D721Med (cell line): ENCODE results near the gene CACNA1G.

ENCODE experiments used
- DNase-seq: peaks from one replicate; pipeline ENCODE4 v3.0.0; 2011; ENCODE audit warnings: low spot score; ENCODE audit not compliant: insufficient read length
- FAIRE-seq: peaks from 2 replicates; lab custom pipeline; 2011; peaks lifted over from hg19 to GRCh38; lab: Jason Lieb, UNC
- TF ChIP-seq, protein P1 (sequence below): IDR thresholded peaks from 2 replicates; pipeline ENCODE4 v1.5.1; 2012; ENCODE audit warnings: mild to moderate bottlenecking, control low read depth; ENCODE audit not compliant: insufficient read depth; ENCODE audit errors: missing control alignments

CACNA1G gene

DNA sequence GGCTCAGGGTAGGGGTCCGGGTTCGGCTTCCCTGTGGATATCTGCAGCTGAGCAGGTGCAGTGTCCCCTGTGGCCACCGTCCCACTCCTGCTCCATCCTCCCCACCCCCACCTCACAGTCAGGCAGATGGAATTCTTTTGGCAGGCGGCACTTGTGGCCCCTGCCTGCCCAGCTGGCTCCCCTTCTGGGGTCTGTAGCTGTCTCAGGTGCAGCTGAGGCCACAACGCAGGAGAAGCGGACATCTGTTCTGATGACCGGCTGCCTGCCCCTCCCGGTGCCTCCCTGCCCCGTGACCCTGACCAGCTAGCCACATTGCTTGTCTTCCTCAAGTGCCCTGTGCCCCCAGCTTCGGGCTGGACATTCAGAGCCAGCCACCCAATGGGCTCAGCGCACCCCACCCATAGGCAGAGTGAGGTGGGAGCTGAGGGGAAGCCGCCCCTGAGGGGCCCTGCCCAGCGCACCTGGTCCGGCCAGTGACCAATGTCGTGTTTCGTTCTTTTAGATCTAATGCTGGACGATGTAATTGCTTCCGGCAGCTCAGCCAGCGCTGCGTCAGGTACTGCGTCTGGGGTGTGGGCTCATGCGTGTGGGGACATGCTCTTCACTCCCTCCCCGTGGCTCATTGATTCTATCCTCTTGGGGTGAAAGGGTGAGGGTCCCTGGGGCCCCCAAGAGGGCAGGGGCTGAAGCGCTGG lies 49.0 kb downstream of the CACNA1G start:
- TF ChIP-seq, protein P1, sequence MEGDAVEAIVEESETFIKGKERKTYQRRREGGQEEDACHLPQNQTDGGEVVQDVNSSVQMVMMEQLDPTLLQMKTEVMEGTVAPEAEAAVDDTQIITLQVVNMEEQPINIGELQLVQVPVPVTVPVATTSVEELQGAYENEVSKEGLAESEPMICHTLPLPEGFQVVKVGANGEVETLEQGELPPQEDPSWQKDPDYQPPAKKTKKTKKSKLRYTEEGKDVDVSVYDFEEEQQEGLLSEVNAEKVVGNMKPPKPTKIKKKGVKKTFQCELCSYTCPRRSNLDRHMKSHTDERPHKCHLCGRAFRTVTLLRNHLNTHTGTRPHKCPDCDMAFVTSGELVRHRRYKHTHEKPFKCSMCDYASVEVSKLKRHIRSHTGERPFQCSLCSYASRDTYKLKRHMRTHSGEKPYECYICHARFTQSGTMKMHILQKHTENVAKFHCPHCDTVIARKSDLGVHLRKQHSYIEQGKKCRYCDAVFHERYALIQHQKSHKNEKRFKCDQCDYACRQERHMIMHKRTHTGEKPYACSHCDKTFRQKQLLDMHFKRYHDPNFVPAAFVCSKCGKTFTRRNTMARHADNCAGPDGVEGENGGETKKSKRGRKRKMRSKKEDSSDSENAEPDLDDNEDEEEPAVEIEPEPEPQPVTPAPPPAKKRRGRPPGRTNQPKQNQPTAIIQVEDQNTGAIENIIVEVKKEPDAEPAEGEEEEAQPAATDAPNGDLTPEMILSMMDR: no peak
- FAIRE-seq (no peak), DNase-seq (no peak)

DNA sequence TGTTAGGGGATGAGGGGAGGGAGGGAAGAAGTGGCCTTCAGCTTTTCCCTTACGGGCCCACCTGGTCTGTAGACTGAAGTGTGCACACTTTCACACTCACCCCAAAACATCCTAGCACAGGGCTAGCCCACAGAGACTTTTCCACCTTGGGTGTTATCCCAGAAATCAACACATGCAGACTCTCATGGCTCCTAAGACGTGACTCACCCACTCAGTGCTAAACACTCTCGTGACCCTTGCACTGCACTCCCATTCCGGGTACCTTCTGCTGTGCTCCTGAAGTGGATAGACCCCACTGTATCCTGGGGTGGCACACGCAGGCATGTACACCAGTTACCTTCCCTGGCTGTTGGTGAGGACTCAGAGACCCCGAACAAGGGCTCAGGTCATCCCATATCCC lies 51.1 kb downstream of the CACNA1G start:
- FAIRE-seq: no peak
- DNase-seq: no peak

DNA sequence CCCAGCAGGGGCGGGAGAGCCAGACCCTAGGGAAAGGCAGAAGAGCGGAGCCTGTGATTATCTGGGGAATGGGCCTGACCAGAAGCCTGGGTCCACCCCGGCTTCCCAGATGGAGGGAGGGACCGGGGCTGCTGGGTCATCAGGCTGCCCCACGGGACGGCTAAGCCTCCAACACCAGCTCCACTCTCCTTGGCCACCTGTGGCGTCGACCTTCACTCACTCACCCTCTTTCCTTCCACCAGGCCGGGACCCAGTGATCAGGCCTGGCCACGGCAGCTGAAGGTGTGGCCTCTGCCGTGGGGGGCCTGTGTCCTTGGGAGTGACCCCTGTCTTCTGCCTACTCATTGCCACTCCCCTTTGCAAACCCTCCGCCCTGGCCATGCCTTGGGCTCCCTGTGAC lies 51.8 kb downstream of the CACNA1G start:
- TF ChIP-seq, protein P1: no peak
- FAIRE-seq (no peak), DNase-seq (no peak)

More for the DNA sequence above, 51.1 kb downstream of the CACNA1G start:
- TF ChIP-seq, protein P1: no peak

DNA sequence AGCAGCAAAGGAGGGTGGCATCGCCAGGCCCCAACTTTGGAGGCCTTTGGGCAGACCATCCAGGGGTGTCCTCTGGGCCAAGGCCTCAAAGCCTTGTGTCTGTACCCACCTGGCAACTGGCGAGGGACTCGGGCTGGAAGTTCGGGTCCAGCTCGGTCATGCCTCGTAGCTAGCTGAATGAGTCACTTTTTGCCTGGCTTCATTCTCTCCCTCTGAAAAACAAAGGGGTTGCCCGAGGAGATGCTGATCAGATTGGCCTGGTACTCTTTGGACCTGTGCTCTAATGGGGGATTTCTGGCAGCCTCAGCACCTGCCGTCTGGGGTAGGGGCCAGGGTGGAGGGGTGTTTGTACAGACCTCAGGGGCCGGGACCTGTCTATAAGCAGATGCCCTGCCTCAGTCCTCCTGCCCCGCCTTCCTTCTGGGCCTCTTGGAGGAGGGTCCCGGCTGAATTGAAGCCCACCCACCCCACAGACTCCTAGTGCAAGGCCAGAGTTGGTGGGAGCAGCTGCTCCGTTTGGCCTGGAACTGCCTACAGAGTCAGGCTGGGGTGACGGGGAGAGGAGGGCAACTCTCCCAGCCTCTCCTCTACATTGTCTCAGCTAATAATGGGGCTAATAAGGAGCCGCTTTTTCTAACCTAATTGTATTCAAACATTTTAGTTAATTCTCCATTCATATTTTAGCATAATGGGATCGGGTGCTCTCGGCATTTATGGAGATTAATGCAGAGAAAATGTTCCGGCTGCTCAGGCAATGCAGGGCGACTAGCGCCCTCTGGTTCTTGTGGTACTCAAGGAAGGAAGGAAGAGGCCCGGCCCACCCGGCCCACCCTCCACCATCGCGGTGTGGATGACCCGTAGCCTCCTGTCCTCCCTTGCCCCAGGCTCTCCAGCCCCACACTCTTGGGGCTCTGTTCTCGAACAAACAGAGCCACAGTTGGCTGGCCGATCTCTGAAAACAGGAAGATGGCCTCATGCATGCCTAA lies 52.8 kb downstream of the CACNA1G start:
- TF ChIP-seq, protein P1: peak; percentile 63
- DNase-seq (no peak), FAIRE-seq (no peak)

DNA sequence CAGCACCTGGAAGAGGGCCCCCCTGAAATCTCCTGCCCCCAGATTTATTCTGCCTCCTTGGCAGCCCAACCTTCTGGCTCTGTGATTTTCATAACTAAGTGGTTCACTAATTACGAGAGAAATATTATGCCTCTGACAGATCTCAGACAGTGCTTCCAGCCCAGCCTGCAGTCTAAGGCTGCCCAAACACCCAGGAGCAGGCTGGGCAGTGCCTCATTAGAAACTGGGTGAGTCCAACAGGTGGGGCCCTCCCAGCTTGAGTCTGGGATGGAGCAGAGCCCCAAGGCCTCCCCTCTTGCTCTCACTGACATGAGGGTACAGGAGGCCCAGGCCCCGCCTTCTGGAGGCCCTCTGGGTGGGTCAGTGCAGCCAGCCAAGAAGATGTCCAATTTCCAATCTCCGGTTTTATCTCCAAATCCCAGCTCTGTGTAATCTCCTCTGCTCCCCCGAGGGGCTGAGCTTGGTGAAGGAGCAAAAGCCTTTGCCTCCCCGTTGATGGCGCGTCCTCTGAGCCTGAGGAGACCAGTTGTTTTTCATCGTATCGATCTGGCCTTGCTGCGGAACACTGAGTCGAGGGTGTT lies 54.0 kb downstream of the CACNA1G start:
- TF ChIP-seq, protein P1: no peak
- peak; percentile 41 for FAIRE-seq
- DNase-seq: peak; percentile 95

DNA sequence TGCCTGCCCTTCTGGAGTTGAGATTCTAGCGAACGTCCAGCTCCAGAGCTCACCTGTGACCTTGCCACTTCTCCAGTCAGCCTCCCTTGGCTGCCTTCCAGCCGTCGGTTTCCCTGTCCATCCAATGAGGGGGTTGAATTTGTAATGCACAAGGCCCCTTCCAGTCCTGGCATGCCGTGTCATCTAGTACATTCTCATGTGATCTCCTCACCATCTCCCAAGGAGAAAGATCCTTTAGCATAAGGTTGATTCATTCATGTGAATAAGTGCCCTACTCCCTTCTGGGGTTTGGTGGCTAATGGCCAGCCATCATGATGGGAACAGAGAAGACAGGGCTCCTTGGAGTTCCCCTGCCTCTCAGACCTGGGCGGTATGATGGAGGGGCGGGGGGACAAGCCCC lies 55.3 kb downstream of the CACNA1G start:
- FAIRE-seq (no peak), DNase-seq (no peak)
- TF ChIP-seq, protein P1: no peak
